A549 (cell line): ENCODE results near the gene PYGL. TPM values are rescaled to one million over a fixed set of nuclear protein-coding genes. Genes with fewer than 3 reads are reported as not detected.

Experiments used
- ATAC-seq, 2 experiments: fragments of 200-7000 bp in 1 of 2; fragments of >200 bp in 1 of 2; cut with Nextera tagmentation in 1 of 2; cut with Tn5 transposase in 1 of 2; 3 replicates each; pipeline versions ENCODE4 v1.8.0 to v1.9.1; 2018 to 2020; ENCODE audit warnings: mild to moderate bottlenecking in 1 of 2, moderate library complexity in 1 of 2
- CTCF ChIA-PET: fragments of 300-600 bp; sonication (Branson Sonifier 250); formaldehyde crosslinking; extraction: SDS; loops from one replicate; lab custom pipeline; 2021; ENCODE audit warnings: antibody characterized with exemption, inconsistent platforms; lab: Yijun Ruan, JAX
- POLR2A ChIA-PET: fragments of 350-600 bp; formaldehyde crosslinking; extraction: SDS; loops from one replicate; lab custom pipeline; 2021; ENCODE audit warnings: antibody characterized with exemption, inconsistent platforms; lab: Yijun Ruan, JAX
- DNase-seq, 2 experiments: peaks; one replicate each; pipeline versions ENCODE4 v3.0.0 to v3.0.0-alpha.2; 2011 to 2016; ENCODE audit warnings: low read depth in 1 of 2, low spot score in 1 of 2
- FAIRE-seq: peaks from 2 replicates; lab custom pipeline; 2011; peaks lifted over from hg19 to GRCh38; lab: Jason Lieb, UNC
- H3K27ac ChIP-seq, 2 experiments: fragments of >200 bp; sonication (Bioruptor Twin); formaldehyde crosslinking; 3 replicates each; pipeline ENCODE4 v1.5.1; 2016 to 2017
- H3K4me1 ChIP-seq: fragments of >200 bp; sonication (Bioruptor Twin); formaldehyde crosslinking; 3 replicates; pipeline ENCODE4 v1.6.1; 2016
- H3K4me2 ChIP-seq: fragments of >200 bp; sonication (Bioruptor Twin); formaldehyde crosslinking; 3 replicates; pipeline ENCODE4 v1.6.1; 2016
- H3K4me3 ChIP-seq: fragments of >200 bp; sonication (Bioruptor Twin); formaldehyde crosslinking; 3 replicates; pipeline ENCODE4 v1.5.1; 2016
- H3K9me3 ChIP-seq: fragments of >200 bp; sonication (Bioruptor Twin); formaldehyde crosslinking; 3 replicates; pipeline ENCODE4 v1.6.1; 2016
- CBX8 ChIP-seq: fragments of 200-600 bp; sonication (generic); IDR thresholded peaks from 2 replicates; pipeline ENCODE4 v1.6.1; 2016
- CEBPB ChIP-seq, 2 experiments: fragments of >200 bp in 1 of 2; sonication (Bioruptor Twin) in 1 of 2; formaldehyde crosslinking in 1 of 2; IDR thresholded peaks; 2 replicates each; pipeline ENCODE4 v1.6.1; 2012 to 2016
- ESRRA ChIP-seq: fragments of 150-350 bp; IDR thresholded peaks from 2 replicates; pipeline ENCODE4 v1.6.1; 2014; ENCODE audit warnings: mild to moderate bottlenecking, low read length, borderline replicate concordance
- FOSB ChIP-seq: fragments of 250-450 bp; sonication (Bioruptor Pico); IDR thresholded peaks from 2 replicates; pipeline ENCODE4 v1.5.0; 2020; ENCODE audit warnings: mild to moderate bottlenecking, moderate library complexity
- FOSL2 ChIP-seq, 2 experiments: fragments of 450-650 bp in 1 of 2; fragments of >200 bp in 1 of 2; sonication (Bioruptor Twin) in 1 of 2; formaldehyde crosslinking; IDR thresholded peaks; 2 replicates each; pipeline versions ENCODE4 v1.5.0 to v1.6.1; 2016 to 2020; ENCODE audit warnings: mild to moderate bottlenecking in 1 of 2, moderate library complexity in 1 of 2
- FOXS1 ChIP-seq: fragments of 250-450 bp; sonication (Bioruptor Pico); IDR thresholded peaks from 2 replicates; pipeline ENCODE4 v1.5.0; 2020; ENCODE audit warnings: mild to moderate bottlenecking, moderate library complexity
- GATA3 ChIP-seq: IDR thresholded peaks from 2 replicates; pipeline ENCODE4 v1.6.1; 2012; ENCODE audit warnings: borderline replicate concordance
- HDAC2 ChIP-seq: fragments of 200-600 bp; sonication (generic); IDR thresholded peaks from 2 replicates; pipeline ENCODE4 v1.6.1; 2016
- HMGXB4 ChIP-seq: fragments of 250-450 bp; sonication (Bioruptor Pico); IDR thresholded peaks from 2 replicates; pipeline ENCODE4 v1.5.0; 2021; ENCODE audit warnings: mild to moderate bottlenecking, moderate library complexity, borderline replicate concordance
- HOXB13 ChIP-seq: fragments of 250-450 bp; sonication (Bioruptor Pico); IDR thresholded peaks from 2 replicates; pipeline ENCODE4 v1.5.0; 2020; ENCODE audit warnings: low read depth, mild to moderate bottlenecking, moderate library complexity
- HOXB5 ChIP-seq: fragments of 250-450 bp; sonication (Bioruptor Pico); IDR thresholded peaks from 2 replicates; pipeline ENCODE4 v1.5.0; 2020; ENCODE audit warnings: mild to moderate bottlenecking, moderate library complexity
- JUN ChIP-seq, 2 experiments: fragments of >200 bp; sonication (Bioruptor Twin); formaldehyde crosslinking; IDR thresholded peaks; 2 replicates in 1 of 2; 3 replicates in 1 of 2; pipeline ENCODE4 v1.6.1; 2016 to 2017
- KDM1A ChIP-seq: fragments of 200-600 bp; sonication (generic); IDR thresholded peaks from 2 replicates; pipeline ENCODE4 v1.6.1; 2016; ENCODE audit warnings: low read depth, mild to moderate bottlenecking
- KDM5A ChIP-seq: fragments of 200-600 bp; sonication (generic); IDR thresholded peaks from 2 replicates; pipeline ENCODE4 v1.6.1; 2016; ENCODE audit warnings: antibody characterized with exemption, mild to moderate bottlenecking
- MAFK ChIP-seq: fragments of 450-650 bp; IDR thresholded peaks from 2 replicates; pipeline ENCODE4 v1.6.1; 2014; ENCODE audit not compliant: partially characterized antibody
- MAX ChIP-seq: IDR thresholded peaks from 2 replicates; pipeline ENCODE4 v1.6.1; 2012
- MAZ ChIP-seq: fragments of 150-350 bp; IDR thresholded peaks from 2 replicates; pipeline ENCODE4 v1.6.1; 2014; ENCODE audit warnings: antibody characterized with exemption, low read depth, low read length, borderline replicate concordance
- MYC ChIP-seq: IDR thresholded peaks from 2 replicates; pipeline ENCODE4 v1.6.1; 2012; ENCODE audit warnings: mild to moderate bottlenecking, inconsistent platforms, low read length, improper control_type of control experiment, borderline replicate concordance
- NFE2L2 ChIP-seq: fragments of 150-350 bp; conservative IDR thresholded peaks from 2 replicates; pipeline ENCODE4 v1.6.1; 2014; ENCODE audit warnings: low read length
- NPAS2 ChIP-seq: fragments of 250-450 bp; sonication (Bioruptor Pico); IDR thresholded peaks from 2 replicates; pipeline ENCODE4 v1.8.0; 2022; ENCODE audit warnings: mild to moderate bottlenecking, moderate library complexity, borderline replicate concordance
- NR3C1 ChIP-seq: fragments of >200 bp; sonication (Bioruptor Twin); formaldehyde crosslinking; IDR thresholded peaks from 3 replicates; pipeline ENCODE4 v1.6.1; 2017
- PBX3 ChIP-seq: IDR thresholded peaks from 2 replicates; pipeline ENCODE4 v1.6.1; 2012
- PHF8 ChIP-seq: fragments of 200-600 bp; sonication (generic); IDR thresholded peaks from 2 replicates; pipeline ENCODE4 v1.6.1; 2016; ENCODE audit warnings: low read depth, mild to moderate bottlenecking, antibody characterized with exemption, moderate library complexity, borderline replicate concordance
- POLR2AphosphoS2 ChIP-seq: conservative IDR thresholded peaks from 2 replicates; pipeline ENCODE4 v1.6.1; 2012; ENCODE audit warnings: low read length, improper control_type of control experiment, inconsistent platforms
- RFX5 ChIP-seq: fragments of 450-650 bp; IDR thresholded peaks from 2 replicates; pipeline ENCODE4 v1.7.1; 2014; ENCODE audit warnings: antibody characterized with exemption, mild to moderate bottlenecking, moderate library complexity
- RNF2 ChIP-seq: fragments of 200-600 bp; sonication (generic); IDR thresholded peaks from 2 replicates; pipeline ENCODE4 v1.6.1; 2016; ENCODE audit warnings: low read depth, mild to moderate bottlenecking, antibody characterized with exemption, moderate library complexity, borderline replicate concordance
- SMC3 ChIP-seq: fragments of >200 bp; sonication (Bioruptor Twin); formaldehyde crosslinking; IDR thresholded peaks from 3 replicates; pipeline ENCODE4 v1.6.1; 2018; ENCODE audit warnings: inconsistent platforms
- TFCP2L1 ChIP-seq: fragments of 250-450 bp; sonication (Bioruptor Pico); IDR thresholded peaks from 2 replicates; pipeline ENCODE4 v1.5.0; 2021; ENCODE audit warnings: mild to moderate bottlenecking
- TP53 ChIP-seq: fragments of 250-450 bp; sonication (Bioruptor Pico); IDR thresholded peaks from 2 replicates; pipeline ENCODE4 v1.5.0; 2021; ENCODE audit warnings: mild to moderate bottlenecking, moderate library complexity
- USF2 ChIP-seq: fragments of 450-650 bp; IDR thresholded peaks from 2 replicates; pipeline ENCODE4 v1.6.1; 2014; ENCODE audit warnings: antibody characterized with exemption
- ZFP36 ChIP-seq: fragments of 450-650 bp; IDR thresholded peaks from 2 replicates; pipeline ENCODE4 v1.6.1; 2014; ENCODE audit warnings: borderline replicate concordance; ENCODE audit not compliant: partially characterized antibody
- ZNF302 ChIP-seq: fragments of 250-450 bp; sonication (Bioruptor Pico); IDR thresholded peaks from 2 replicates; pipeline ENCODE4 v1.9.0; 2021; ENCODE audit warnings: inconsistent platforms, mild to moderate bottlenecking, moderate library complexity
- WGBS: methylation state at CpG from one replicate; pipeline ENCODE4 v1.1.6; 2017; ENCODE audit errors: missing lambda C conversion rate; 5-methylcytosine and 5-hydroxymethylcytosine counted together
- polyA plus RNA-seq, 4 experiments: library from polyadenylated mRNA; depleted of rRNA in 3 of 4; stranded (reverse); fragments of >200 nt; fragmentation: RNase III in 1 of 4; extraction: RNeasy Plus Mini Kit Qiagen cat#74134 plus additional on column Dnase treatment in 1 of 4; gene quantifications; 2 replicates in 3 of 4; 3 replicates in 1 of 4; pipeline ENCODE4 v1.2.3, GENCODE V29; 2011 to 2017
- TF ChIP-seq, protein P1 (sequence below): IDR thresholded peaks from 2 replicates; pipeline ENCODE4 v1.6.1; 2012; ENCODE audit warnings: low read depth, borderline replicate concordance
- TF ChIP-seq, protein P2 (sequence below): fragments of >200 bp; sonication (Bioruptor Twin); formaldehyde crosslinking; IDR thresholded peaks from 2 replicates; pipeline ENCODE4 v1.6.1; 2016

PYGL gene
- polyA plus RNA-seq, 2 of the 4 experiments (the other 2 are of a cell fraction) = 112 to 122 TPM

DNA sequence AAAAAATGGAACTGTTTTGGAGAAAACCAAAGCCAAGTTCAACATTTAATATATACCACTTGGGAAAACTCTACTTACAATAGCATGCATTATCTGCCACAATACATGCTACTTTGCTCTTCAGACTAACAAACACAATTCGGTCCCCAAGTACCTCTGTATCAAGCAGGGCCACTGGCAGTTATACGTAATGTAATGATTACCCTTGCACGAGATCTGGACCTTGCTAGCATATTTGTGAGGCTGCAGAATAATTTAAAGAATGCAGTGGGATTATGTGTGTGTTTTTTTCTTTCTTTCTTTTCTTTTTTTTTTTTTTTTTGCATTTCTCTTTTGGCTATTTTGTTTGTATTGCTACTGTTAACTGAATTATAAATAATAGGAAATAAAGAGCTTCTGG lies 22.8 kb upstream of the PYGL start (continued):
- TF ChIP-seq TFCP2L1 (CRISPR knock-in tag) (no peak), USF2 (no peak), JUN (IDR thresholded peaks at IDR 0.05) (no peak), NFE2L2 (no peak), CEBPB (IDR thresholded peaks at IDR 0.05) (no peak), TP53 (CRISPR knock-in tag) (no peak), GATA3 (no peak), CBX8 (no peak), MYC (no peak), HMGXB4 (CRISPR knock-in tag) (no peak), RFX5 (no peak)

- peaks cover 46% of the 10 kb centered on the region for H3K4me1 ChIP-seq
- DNase-seq (peak; percentile 11 to 76), ATAC-seq (peak in 1 of 2 experiments; percentile 40; a peak in 2 of 6 replicates), FAIRE-seq (no peak)
- POLR2A ChIA-PET = interaction anchor here (1.1 to 1.8 kb wide), 4 partner anchors 9 to 131 kb away, joined by 4 to 8 read pairs (median 5); partner anchors contain the start of gene PYGL
- H3K9me3 ChIP-seq = no peaks in the 10 kb centered on the region
- WGBS = 16% methylated on average over 5 of the region's 5 CpGs
- CTCF ChIA-PET = interaction anchor here (1.1 to 1.7 kb wide), 5 partner anchors 9 to 100 kb away, joined by 3 to 6 read pairs (median 3); no protein-coding TSS in a partner anchor
- no peak overlapping the region for H3K4me3 ChIP-seq
- H3K4me2 ChIP-seq = peak overlapping the region; percentile 70
- H3K27ac ChIP-seq = peak overlapping the region; percentile 29 to 63; a peak in 4 of 6 replicates
- no peak for TF ChIP-seq KDM5A
- no peak for TF ChIP-seq SMC3
- no peak for TF ChIP-seq HOXB5 (CRISPR knock-in tag)
- TF ChIP-seq, protein P1, sequence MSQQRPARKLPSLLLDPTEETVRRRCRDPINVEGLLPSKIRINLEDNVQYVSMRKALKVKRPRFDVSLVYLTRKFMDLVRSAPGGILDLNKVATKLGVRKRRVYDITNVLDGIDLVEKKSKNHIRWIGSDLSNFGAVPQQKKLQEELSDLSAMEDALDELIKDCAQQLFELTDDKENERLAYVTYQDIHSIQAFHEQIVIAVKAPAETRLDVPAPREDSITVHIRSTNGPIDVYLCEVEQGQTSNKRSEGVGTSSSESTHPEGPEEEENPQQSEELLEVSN = no peak
- no peak for TF ChIP-seq FOXS1 (CRISPR knock-in tag)
- TF ChIP-seq HOXB13 (CRISPR knock-in tag) = no peak
- no peak for TF ChIP-seq NFE2L2
- TF ChIP-seq TP53 (CRISPR knock-in tag) = no peak
- no peak for TF ChIP-seq ESRRA
- TF ChIP-seq ZNF302 (CRISPR knock-in tag) = no peak
- TF ChIP-seq MAFK = no peak
- no peak for TF ChIP-seq ZFP36
- TF ChIP-seq HDAC2 = no peak
- no peak for TF ChIP-seq PHF8
- no peak for TF ChIP-seq RNF2
- no peak for TF ChIP-seq NPAS2
- TF ChIP-seq MAX = peak; percentile 20; the same call in 1 of the 2 replicates
- TF ChIP-seq MAZ = no peak
- no peak for TF ChIP-seq CEBPB (IDR thresholded peaks at IDR 0.05)
- TF ChIP-seq GATA3 = peak; percentile 46; the same call in 1 of the 2 replicates
- peak; percentile 81; the same call in 1 of the 2 replicates for TF ChIP-seq PBX3
- TF ChIP-seq NR3C1 = no peak
- no peak for TF ChIP-seq FOSB (CRISPR knock-in tag)
- no peak for TF ChIP-seq JUN (IDR thresholded peaks at IDR 0.05)
- TF ChIP-seq, protein P2, sequence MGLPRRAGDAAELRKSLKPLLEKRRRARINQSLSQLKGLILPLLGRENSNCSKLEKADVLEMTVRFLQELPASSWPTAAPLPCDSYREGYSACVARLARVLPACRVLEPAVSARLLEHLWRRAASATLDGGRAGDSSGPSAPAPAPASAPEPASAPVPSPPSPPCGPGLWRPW = no peak
- no peak for TF ChIP-seq FOSL2 (IDR thresholded peaks at IDR 0.05)
- peak; percentile 23; the same call in 1 of the 2 replicates for TF ChIP-seq FOSL2 (CRISPR knock-in tag; IDR thresholded peaks at IDR 0.05)
- TF ChIP-seq KDM1A = no peak
- TF ChIP-seq POLR2AphosphoS2 = no peak
Observed at GRCh38 chr14:50964683-50965390, 20.6 kb upstream of the PYGL start.
